Osteocyte (in vitro differentiated cells): ENCODE measurements around the gene RIPOR3. TPM values are rescaled to one million over a fixed set of nuclear protein-coding genes. Genes with fewer than 3 reads are reported as not detected.

Experiments used
- DNase-seq: peaks from one replicate; pipeline ENCODE4 v3.0.0; 2021; ENCODE audit warnings: mixed read lengths; ENCODE audit not compliant: unreplicated experiment; ENCODE audit errors: extremely low spot score
- H3K27ac Mint-ChIP-seq: one replicate; pipeline ENCODE4 v1.8.0; 2021; ENCODE audit warnings: mild to moderate bottlenecking, mixed read lengths; ENCODE audit not compliant: unreplicated experiment
- H3K27me3 Mint-ChIP-seq: one replicate; pipeline ENCODE4 v1.8.0; 2021; ENCODE audit warnings: mixed read lengths; ENCODE audit not compliant: unreplicated experiment
- H3K36me3 Mint-ChIP-seq: one replicate; pipeline ENCODE4 v1.8.0; 2021; ENCODE audit warnings: mixed read lengths; ENCODE audit not compliant: unreplicated experiment
- H3K4me1 Mint-ChIP-seq: one replicate; pipeline ENCODE4 v1.8.0; 2021; ENCODE audit warnings: mixed read lengths; ENCODE audit not compliant: unreplicated experiment
- H3K4me3 Mint-ChIP-seq: one replicate; pipeline ENCODE4 v1.8.0; 2021; ENCODE audit warnings: mild to moderate bottlenecking, moderate library complexity, mixed read lengths; ENCODE audit not compliant: unreplicated experiment
- H3K9me3 Mint-ChIP-seq: one replicate; pipeline ENCODE4 v1.8.0; 2021; ENCODE audit warnings: mixed read lengths; ENCODE audit not compliant: unreplicated experiment
- CTCF ChIP-seq: fragments of 200-600 bp; sonication (generic); IDR thresholded peaks from 2 replicates; pipeline ENCODE4 v1.5.0; 2021; ENCODE audit warnings: antibody characterized with exemption, mild to moderate bottlenecking, moderate library complexity
- total RNA-seq: library from RNA; stranded (reverse); gene quantifications from 2 replicates; pipeline ENCODE4 v1.2.1, GENCODE V29; 2021

Gene RIPOR3
- total RNA-seq, 1 donor from 2014 or later: 0.11 TPM

- TF ChIP-seq CTCF: no peak
Observed at GRCh38 chr20:50633361-50633760, 58.0 kb downstream of the RIPOR3 start.

DNA sequence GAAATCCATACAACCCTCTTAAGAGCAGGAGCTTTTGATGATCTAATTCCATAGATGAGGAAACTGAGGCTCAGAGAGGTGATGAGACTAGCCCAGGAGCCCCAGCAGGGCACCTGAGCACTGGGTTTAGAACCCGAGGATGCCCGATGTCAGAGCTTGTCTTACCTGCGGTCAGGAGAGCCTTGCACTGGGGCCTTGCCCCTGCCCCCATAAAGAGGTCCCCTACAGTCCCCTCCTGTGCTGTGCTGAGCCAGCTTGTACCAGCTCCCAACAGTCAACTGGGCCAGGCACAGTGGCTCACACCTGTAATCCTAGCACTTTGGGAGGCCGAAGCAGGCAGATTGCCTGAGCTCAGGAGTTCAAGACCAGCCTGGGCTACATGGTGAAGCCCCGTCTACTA lies 58.6 kb downstream of the RIPOR3 start:
- Mint-ChIP-seq H3K27me3 (peaks cover 34% of the 10 kb centered on the region), H3K27ac (no peak overlapping the region), H3K9me3 (no peaks in the 10 kb centered on the region), H3K4me1 (peaks cover 20% of the 10 kb centered on the region), H3K36me3 (no peaks in the 10 kb centered on the region), H3K4me3 (no peak overlapping the region)
- no peak for TF ChIP-seq CTCF
- no peak for DNase-seq

More at GRCh38 chr20:50633361-50633760, 58.0 kb downstream of the RIPOR3 start:
- Mint-ChIP-seq H3K27ac (no peak overlapping the region), H3K4me3 (no peak overlapping the region), H3K27me3 (peaks cover 31% of the 10 kb centered on the region), H3K36me3 (no peaks in the 10 kb centered on the region), H3K9me3 (no peaks in the 10 kb centered on the region), H3K4me1 (peaks cover 26% of the 10 kb centered on the region)
- no peak for DNase-seq

DNA sequence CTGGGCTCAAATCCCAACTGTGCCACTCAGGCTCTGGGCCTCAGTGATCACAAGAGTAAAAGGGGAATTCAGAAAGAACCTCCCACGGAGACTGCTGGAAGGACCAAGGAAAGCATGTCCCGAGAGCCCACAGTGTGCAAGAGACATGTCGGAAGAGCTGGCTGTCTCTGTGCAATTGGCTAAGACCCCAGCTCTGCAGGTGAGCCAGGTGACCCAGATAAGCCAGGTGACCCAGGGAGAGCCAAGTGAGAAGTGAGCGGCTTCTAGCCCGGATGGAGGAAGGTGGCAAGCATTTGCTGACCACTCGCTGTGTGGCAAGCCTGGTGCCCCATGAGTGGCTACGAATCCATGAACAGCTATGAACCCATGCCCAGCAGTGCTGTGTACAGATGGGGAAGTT lies 59.1 kb downstream of the RIPOR3 start:
- no peaks in the 10 kb centered on the region for H3K9me3 Mint-ChIP-seq
- TF ChIP-seq CTCF: no peak
- peaks cover 18% of the 10 kb centered on the region for H3K4me1 Mint-ChIP-seq
- no peaks in the 10 kb centered on the region for H3K36me3 Mint-ChIP-seq
- no peak for DNase-seq
- peaks cover 34% of the 10 kb centered on the region for H3K27me3 Mint-ChIP-seq
- H3K4me3 Mint-ChIP-seq: no peak overlapping the region
- no peak overlapping the region for H3K27ac Mint-ChIP-seq

DNA sequence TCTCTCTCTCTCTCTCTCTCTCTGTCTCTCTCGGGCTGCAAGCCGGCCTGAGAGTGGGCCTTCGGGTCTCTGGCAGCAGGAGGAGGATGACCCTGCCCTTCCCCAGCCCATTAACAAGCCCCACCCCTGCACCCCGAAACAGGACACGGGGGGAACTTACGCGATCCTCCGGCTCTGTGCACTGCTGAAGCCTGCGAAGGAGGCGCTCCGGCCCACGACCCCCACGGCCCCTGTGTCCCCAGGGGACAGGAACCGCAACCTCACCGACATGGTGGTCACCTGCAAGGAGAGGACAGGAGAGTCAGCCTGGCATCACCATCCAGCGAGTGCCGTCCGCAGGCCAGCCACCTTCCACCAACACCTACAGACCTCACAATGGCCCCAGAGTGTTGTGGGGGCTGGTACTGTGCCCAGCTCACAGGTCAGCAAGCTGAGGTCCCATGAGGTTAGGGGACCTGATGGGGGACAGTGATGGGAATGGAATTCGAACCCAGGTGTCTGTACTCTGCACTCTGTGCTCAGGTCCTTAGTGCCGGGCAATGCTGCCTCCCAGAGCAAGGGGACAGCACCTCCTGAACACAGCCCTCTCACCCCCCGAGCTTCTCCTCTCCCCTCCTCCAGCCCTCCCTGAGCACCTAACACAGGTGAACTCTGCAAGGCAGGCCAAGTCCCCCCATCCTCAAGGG lies 60.6 kb downstream of the RIPOR3 start:
- no peak for TF ChIP-seq CTCF
- H3K36me3 Mint-ChIP-seq: no peaks in the 10 kb centered on the region
- H3K27ac Mint-ChIP-seq: no peak overlapping the region
- H3K9me3 Mint-ChIP-seq: no peaks in the 10 kb centered on the region
- DNase-seq: no peak
- peaks cover 34% of the 10 kb centered on the region for H3K27me3 Mint-ChIP-seq
- H3K4me1 Mint-ChIP-seq: peaks cover 5% of the 10 kb centered on the region
- H3K4me3 Mint-ChIP-seq: no peak overlapping the region

DNA sequence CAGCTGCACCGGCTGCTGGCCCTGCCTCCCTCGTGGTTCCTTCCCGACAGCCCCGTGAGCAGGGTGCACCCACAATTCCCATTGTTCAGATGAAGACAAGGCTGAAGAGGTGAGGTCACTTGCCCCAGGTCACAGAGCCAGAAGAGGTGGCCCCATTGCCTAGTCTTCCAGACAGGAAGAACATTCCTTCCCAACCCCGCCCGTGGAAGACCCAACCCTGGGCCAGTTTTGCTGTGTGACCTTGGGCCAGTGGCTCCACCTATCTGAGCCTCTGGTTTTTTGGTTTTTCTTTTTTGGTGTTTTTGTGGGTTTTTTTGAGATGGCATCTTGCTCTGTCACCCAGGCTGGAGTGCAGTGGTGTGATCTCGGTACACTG lies 61.7 kb downstream of the RIPOR3 start:
- no peak overlapping the region for H3K27ac Mint-ChIP-seq
- no peak for TF ChIP-seq CTCF
- H3K4me1 Mint-ChIP-seq: no peaks in the 10 kb centered on the region
- H3K27me3 Mint-ChIP-seq: peaks cover 29% of the 10 kb centered on the region
- H3K9me3 Mint-ChIP-seq: no peaks in the 10 kb centered on the region
- DNase-seq: no peak
- H3K4me3 Mint-ChIP-seq: no peak overlapping the region
- H3K36me3 Mint-ChIP-seq: no peaks in the 10 kb centered on the region
